Right cardiac atrium (tissue), 5 donors: ENCODE measurements around the gene ARFGAP1. TPM values are rescaled to one million over a fixed set of nuclear protein-coding genes. Genes with fewer than 3 reads are reported as not detected.
"Not testable (repeated sequence)": the region's sequence is repeated elsewhere in the genome, so short reads cannot be mapped to it uniquely, and the experiment has no call there.

Source experiments
- ATAC-seq, 2 donors: fragments of 200-7000 bp; cut with Tn5 transposase; one replicate each; pipeline versions ENCODE4 v1.8.0 to v1.9.1; 2020; ENCODE audit warnings: moderate library complexity in 2 of 2, mild to moderate bottlenecking in 1 of 2
- DNase-seq, 3 donors: peaks; one replicate each; pipeline ENCODE4 v3.0.0-alpha.2; 2020
- H3K27ac ChIP-seq: one replicate; pipeline ENCODE4 v1.5.1; 2013; ENCODE audit warnings: mild to moderate bottlenecking, low read length, control low read depth, moderate library complexity
- H3K27me3 ChIP-seq: one replicate; pipeline ENCODE4 v1.6.1; 2013; ENCODE audit not compliant: control insufficient read depth, insufficient read depth
- H3K4me1 ChIP-seq: one replicate; pipeline ENCODE4 v1.6.1; 2013; ENCODE audit warnings: low read length; ENCODE audit not compliant: control insufficient read depth, insufficient read depth
- H3K4me3 ChIP-seq: one replicate; pipeline ENCODE4 v1.5.1; 2013; ENCODE audit warnings: low read length, control low read depth
- H3K9me3 ChIP-seq: one replicate; pipeline ENCODE4 v1.6.1; 2013; ENCODE audit warnings: low read length; ENCODE audit not compliant: control insufficient read depth
- WGBS: extraction: QIAGEN DNeasy Blood & Tissue Kit; methylation state at CpG from one replicate; pipeline ENCODE4 v1.1.7; 2013; 5-methylcytosine and 5-hydroxymethylcytosine counted together
- intact Hi-C, 4 donors: fragments of 100-400 bp; cut with DNase I; formaldehyde crosslinking; loops; one replicate each; pipeline versions ENCODE4 v1.11.0 to v1.14.0; 2022 to 2023
- polyA plus RNA-seq: library from polyadenylated mRNA; stranded (reverse); fragments of 200-250 nt; gene quantifications from one replicate; pipeline ENCODE4 v1.2.3, GENCODE V29; 2013
- total RNA-seq, 4 donors: library from RNA; stranded (reverse); fragmentation: NEBNext Ultra II Directional; extraction: Animal tissue kit (Norgen Biotek cat#: 25700); gene quantifications; one replicate each; pipeline ENCODE4 v1.2.1, GENCODE V29; 2021
- donor health status: healthy with polysubstance abuse.
- donor health status: DM: no; HTN: yes; CAD: no.
- donor health status: DM: no; HTN: no; CAD: no.
- donor health status: DM: no; HTN: yes; CAD: no; lungs with severe emphysema.
- donor health status: DM: yes; HTN: yes; CAD: no.

ARFGAP1 gene
- total and polyA plus RNA-seq, 5 donors = 36.9 to 50.7 (median 39.9) TPM

DNA sequence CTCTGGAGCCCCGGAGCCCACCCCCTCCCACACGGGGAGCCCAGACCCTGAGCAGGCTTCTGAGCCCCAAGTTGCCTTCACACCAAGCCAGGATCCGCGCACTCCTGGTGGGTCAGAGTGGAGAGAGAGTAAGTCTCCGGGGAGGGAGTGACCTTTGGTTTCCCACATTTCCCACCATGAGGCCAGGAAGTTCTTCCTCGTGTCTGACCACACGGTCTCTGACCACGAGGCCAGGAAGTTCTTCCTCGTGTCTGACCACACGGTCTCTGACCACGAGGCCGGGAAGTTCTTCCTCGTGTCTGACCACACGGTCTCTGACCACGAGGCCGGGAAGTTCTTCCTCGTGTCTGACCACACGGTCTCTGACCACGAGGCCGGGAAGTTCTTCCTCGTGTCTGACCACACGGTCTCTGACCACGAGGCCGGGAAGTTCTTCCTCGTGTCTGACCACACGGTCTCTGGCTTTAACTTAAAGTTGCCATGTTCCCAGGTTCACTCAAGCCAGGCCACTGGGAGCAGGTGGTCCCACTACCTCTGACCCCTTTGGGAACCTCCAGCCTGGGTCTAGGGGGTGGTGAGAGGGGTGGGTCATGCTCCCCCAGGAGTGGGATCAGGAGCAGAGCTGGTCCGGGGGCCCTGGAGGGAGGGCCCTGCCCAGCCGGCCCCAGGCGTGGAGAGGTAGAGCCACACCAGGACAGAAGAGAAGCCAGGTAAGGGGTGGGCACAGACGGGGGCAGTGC is 33.5 kb downstream of the ARFGAP1 start:
- ATAC-seq = not testable (repeated sequence)
- 78% methylated on average over 24 of the region's 30 CpGs for WGBS

DNA sequence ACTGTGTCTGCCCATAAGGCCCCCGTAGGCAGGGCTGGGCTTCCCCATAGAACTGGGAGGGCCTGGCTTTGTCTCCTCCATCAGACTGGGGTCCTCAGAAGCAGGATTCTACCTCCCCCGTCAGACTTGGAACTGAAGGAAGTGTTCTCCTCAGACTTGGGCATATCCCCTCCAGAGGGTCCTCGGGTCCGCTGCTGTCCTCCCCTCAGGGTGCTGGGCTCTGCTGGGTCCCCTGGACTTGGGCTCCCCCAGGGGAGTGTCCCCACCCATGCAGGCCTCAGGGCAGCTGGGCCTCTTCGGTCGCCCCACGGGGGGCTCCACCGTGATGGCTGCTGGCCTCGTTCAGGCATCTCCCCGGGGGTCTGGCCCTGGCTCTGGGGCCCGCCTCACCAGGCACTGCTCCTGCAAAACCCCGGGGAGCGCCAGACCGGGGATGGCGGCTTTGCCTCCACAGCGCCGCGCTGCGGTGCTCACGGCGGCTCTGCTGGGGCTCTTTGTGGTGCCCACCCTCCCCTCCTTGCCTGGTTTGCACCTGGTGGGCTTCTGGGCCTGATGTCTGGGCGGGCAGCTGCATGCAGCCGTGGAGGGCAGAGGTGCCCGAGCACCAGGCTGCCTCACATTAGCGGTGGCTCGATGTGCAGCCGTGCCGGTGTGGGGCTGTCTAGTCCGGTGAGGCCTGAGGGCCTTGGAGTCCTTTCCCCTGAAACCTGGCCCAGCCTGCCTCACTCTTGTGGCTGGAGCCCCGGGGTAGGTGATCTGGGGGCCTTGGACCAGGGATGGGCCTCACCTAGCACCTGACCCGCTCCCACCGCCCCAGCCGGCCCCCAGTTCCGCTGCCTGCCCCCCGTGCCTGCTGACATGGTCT is 34.3 kb downstream of the ARFGAP1 start:
- no peak for ATAC-seq
- 85% methylated on average over 35 of the region's 35 CpGs for WGBS
- no peak overlapping the region for H3K4me3 ChIP-seq
- no peak overlapping the region for H3K27ac ChIP-seq
- no peaks in the 10 kb centered on the region for H3K27me3 ChIP-seq
- H3K4me1 ChIP-seq = no peaks in the 10 kb centered on the region
- intact Hi-C loops = no loop called here
- no peaks in the 10 kb centered on the region for H3K9me3 ChIP-seq
- DNase-seq = peak in 2 of 3 donors; percentile 38 to 51

More for the DNA sequence above, 33.5 kb downstream of the ARFGAP1 start:
- H3K9me3 ChIP-seq, H3K4me1 ChIP-seq, H3K27ac ChIP-seq, H3K27me3 ChIP-seq, intact Hi-C loops, H3K4me3 ChIP-seq: not testable (repeated sequence)
- DNase-seq = peak in 2 of 3 donors; percentile 32 to 35

DNA sequence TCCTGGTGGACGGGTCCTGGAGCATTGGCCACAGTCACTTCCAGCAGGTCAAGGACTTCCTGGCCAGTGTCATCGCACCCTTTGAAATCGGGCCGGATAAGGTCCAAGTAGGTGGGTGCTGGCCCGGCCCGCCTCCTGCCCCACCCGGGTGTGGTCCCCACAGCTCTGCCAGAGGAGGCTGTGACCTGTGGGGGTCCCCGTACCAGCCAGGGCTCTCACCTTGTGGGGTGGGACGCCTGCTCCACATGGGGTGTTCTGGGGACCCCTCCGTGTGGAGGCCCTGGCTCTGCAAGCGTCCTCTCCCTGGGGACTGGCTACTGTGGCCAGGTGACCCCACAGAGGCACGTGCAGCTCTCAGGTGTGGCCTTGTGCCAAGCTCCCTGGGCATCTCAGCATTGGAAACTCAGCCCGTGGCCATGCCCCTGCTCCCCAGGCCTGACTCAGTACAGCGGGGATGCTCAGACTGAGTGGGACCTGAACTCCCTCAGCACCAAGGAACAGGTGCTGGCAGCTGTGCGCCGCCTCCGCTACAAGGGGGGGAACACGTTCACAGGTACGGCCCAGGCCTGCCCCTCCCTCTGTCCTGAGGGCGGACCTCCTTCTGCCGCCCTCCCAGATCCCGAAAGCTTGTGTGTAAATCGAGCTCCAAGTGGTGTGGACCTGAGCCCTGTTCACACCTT is 35.1 kb downstream of the ARFGAP1 start:
- intact Hi-C loops = loop anchor here in 3 of 4 donors (2.0 kb wide), 2 partner anchors 73 to 75 kb away; no protein-coding TSS in a partner anchor
- Histone ChIP-seq H3K9me3 (no peaks in the 10 kb centered on the region), H3K27me3 (no peaks in the 10 kb centered on the region), H3K4me1 (no peaks in the 10 kb centered on the region), H3K4me3 (no peak overlapping the region), H3K27ac (no peak overlapping the region)
- ATAC-seq (no peak), DNase-seq (peak in 2 of 3 donors; percentile 46 to 53)
- 78% methylated on average over 23 of the region's 23 CpGs for WGBS

DNA sequence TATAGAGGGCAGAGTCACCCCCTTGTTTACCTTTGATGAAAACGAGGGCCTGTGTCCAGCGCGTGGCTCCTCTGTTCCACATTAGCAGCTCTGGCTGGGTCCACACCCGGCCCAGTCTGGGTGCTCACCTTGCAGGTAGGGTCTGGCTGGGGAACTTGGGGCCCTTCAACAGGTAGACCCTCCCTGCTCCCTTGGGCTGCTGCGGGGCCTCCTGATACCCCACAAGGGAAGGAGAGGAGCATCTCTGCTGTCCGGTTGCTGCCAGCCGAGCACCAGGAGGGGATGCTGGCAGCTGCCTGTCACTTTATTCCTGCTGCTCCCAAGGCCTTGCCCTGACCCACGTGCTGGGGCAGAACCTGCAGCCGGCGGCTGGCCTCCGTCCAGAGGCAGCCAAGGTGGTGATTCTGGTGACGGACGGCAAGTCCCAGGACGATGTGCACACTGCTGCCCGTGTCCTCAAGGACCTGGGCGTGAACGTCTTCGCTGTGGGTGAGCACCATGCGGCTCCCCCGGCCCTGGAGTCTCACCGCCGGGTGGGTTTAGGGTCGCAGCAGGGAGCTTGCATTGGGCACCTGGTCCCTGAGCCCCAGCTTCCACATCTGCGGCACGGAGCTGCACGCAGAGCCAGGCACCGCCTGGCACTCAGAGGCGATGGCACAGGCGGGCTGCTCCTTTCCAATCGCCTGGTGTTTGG is 35.8 kb downstream of the ARFGAP1 start:
- Histone ChIP-seq H3K27me3 (no peaks in the 10 kb centered on the region), H3K4me1 (no peaks in the 10 kb centered on the region), H3K4me3 (no peak overlapping the region), H3K27ac (no peak overlapping the region), H3K9me3 (no peaks in the 10 kb centered on the region)
- intact Hi-C loops = loop anchor here in 3 of 4 donors (2.0 kb wide), 2 partner anchors 72 to 74 kb away; no protein-coding TSS in a partner anchor
- ATAC-seq = no peak
- WGBS = 78% methylated on average over 30 of the region's 30 CpGs
- DNase-seq = peak; percentile 11 to 37 (median 35)

DNA sequence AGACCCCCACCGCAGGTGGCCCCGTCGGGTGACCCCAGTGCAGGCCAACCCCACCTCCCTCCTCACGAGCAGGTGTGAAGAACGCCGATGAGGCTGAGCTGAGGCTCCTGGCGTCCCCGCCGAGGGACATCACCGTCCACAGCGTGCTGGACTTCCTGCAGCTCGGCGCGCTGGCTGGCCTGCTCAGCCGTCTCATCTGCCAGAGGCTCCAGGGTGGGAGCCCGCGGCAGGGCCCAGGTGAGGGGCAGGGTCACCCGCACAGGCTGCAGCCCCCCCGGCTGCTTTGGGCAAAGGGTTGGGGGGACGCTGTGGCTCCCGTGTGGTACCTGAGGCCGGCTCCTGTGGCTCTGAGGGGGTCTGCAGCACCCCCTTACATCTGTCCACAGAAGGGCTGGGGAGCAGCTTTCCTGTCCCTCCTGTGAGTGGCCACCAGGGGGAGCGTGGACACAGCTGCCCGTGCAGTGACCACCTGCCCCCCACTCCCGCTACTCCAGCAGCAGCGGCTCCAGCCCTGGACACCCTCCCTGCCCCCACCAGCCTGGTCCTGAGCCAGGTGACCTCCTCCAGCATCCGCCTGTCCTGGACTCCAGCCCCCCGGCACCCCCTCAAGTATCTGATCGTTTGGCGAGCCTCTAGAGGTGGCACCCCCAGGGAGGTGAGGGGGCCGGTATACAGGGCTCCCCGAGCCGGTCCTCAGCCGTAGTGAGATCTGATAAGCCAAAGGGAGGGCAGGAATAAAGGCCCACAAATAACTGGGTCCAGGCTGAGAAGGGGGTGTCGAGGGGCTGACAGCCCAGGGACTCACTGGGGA is 36.9 kb downstream of the ARFGAP1 start:
- WGBS = 31% methylated on average over 35 of the region's 35 CpGs
- Histone ChIP-seq H3K4me3 (no peak overlapping the region), H3K27me3 (no peaks in the 10 kb centered on the region), H3K27ac (no peak overlapping the region), H3K9me3 (no peaks in the 10 kb centered on the region), H3K4me1 (no peaks in the 10 kb centered on the region)
- intact Hi-C loops = loop anchor here (1.0 to 2.0 kb wide), 3 partner anchors 71 to 73 kb away; no protein-coding TSS in a partner anchor
- ATAC-seq (peak; percentile 32 to 48), DNase-seq (peak; percentile 56 to 78 (median 77))

DNA sequence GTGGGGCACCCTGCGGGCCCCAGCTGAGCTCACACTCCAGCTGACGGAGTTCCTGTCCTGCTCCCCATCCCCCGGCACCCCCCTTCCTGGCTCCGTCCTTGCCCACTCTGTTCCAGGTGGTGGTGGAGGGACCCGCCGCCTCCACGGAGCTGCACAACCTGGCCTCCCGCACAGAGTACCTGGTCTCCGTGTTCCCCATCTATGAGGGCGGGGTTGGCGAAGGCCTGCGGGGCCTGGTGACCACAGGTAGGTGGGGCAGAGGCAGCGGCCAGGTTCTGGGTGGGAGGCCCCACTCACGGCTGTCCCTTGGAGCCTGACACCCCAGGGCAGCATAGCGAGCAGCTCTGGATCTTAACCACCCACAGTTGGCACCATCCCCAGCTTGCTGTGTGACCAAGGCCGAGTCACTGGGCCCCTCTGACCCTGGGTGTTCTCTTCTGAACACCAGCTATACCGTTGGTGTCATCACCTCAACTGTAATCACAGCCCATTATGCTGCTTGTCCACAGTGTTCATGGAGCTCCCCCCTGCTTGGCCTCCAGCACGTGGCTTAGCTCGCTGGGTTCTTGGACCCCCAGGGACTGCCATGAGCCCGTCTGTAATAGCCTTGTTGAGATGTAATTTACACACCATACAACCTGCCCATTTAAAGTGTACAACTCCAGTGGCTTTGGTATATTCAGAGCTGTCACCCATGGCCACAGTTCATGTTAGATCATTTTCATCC is 37.8 kb downstream of the ARFGAP1 start:
- 77% methylated on average over 20 of the region's 20 CpGs for WGBS
- no peaks in the 10 kb centered on the region for H3K9me3 ChIP-seq
- H3K27ac ChIP-seq = no peak overlapping the region
- H3K27me3 ChIP-seq = no peaks in the 10 kb centered on the region
- no peaks in the 10 kb centered on the region for H3K4me1 ChIP-seq
- no peak overlapping the region for H3K4me3 ChIP-seq
- no peak for ATAC-seq
- peak; percentile 16 to 51 (median 43) for DNase-seq
- intact Hi-C loops = no loop called here

DNA sequence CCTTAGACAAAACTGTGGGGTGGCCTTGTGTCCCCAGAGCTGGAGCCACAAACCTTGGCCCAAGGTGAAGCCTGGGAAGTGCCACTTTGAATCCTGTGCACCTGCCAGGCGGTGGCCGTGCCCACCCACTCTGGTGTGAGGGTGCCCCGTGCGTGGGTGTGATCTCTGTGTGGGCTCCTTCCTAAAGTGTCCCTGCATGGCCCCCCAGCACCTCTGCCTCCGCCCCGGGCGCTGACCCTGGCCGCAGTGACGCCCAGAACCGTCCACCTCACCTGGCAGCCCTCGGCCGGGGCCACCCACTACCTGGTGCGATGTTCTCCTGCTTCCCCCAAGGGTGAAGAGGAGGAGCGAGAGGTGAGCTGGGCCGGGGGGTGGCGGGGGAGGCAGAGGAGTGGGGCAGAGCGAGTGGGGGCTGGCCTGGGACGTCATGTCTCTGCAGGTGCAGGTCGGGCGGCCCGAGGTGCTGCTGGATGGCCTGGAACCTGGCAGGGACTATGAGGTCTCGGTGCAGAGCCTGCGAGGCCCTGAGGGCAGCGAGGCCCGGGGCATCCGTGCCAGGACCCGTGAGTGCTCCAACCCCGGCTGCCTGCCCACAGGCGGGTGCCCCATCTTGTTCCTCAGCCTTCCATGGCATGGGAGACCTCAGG is 38.7 kb downstream of the ARFGAP1 start:
- Histone ChIP-seq H3K27ac (no peak overlapping the region), H3K9me3 (no peaks in the 10 kb centered on the region), H3K27me3 (no peaks in the 10 kb centered on the region), H3K4me3 (no peak overlapping the region), H3K4me1 (no peaks in the 10 kb centered on the region)
- intact Hi-C loops = no loop called here
- DNase-seq (peak; percentile 9 to 61 (median 47)), ATAC-seq (no peak)
- 92% methylated on average over 29 of the region's 29 CpGs for WGBS

DNA sequence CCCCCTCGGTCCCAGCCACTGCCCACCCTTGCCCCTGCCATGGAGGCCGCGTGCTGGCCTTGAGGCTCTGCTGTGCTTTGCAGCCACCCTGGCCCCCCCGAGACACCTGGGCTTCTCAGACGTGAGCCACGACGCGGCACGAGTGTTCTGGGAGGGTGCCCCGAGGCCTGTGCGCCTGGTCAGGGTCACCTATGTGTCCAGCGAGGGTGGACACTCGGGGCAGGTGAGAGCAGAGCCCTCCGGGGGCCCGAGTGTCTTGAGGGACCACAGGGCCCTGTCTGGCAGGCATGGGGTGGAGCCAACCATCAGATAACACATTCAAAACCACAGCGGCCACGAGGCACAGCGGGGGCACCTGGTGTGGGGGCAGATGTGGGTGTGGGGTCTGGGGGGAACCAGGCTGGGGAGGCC is 39.2 kb downstream of the ARFGAP1 start:
- ATAC-seq (no peak), DNase-seq (peak; percentile 3 to 63 (median 52))
- 74% methylated on average over 18 of the region's 18 CpGs for WGBS
- Histone ChIP-seq H3K9me3 (no peaks in the 10 kb centered on the region), H3K27ac (no peak overlapping the region), H3K4me1 (no peaks in the 10 kb centered on the region), H3K27me3 (no peaks in the 10 kb centered on the region), H3K4me3 (no peak overlapping the region)
- intact Hi-C loops = no loop called here

DNA sequence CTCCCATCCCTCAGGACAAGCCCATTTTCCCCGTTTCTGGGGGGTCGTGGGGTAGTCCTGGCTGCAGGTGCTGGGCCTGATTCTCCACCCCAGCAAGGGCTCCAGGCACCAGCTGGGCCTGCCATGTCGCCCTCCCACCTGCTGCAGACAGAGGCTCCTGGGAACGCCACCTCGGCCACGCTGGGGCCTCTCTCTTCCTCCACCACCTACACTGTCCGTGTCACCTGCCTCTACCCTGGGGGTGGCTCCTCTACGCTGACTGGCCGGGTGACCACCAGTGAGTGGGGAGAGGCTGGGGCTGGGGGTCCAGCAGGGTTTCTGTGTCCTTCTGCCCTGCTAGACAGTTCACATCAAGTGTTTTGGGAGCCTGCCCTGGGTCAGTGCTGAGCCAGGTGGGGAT is 39.7 kb downstream of the ARFGAP1 start:
- no peaks in the 10 kb centered on the region for H3K4me1 ChIP-seq
- 65% methylated on average over 9 of the region's 9 CpGs for WGBS
- ATAC-seq (no peak), DNase-seq (no peak)
- no peaks in the 10 kb centered on the region for H3K9me3 ChIP-seq
- H3K4me3 ChIP-seq = no peak overlapping the region
- no peaks in the 10 kb centered on the region for H3K27me3 ChIP-seq
- H3K27ac ChIP-seq = no peak overlapping the region
- intact Hi-C loops = no loop called here
